Lung (tissue), 12 donors: ENCODE data around the gene PLXNA3. TPM values are rescaled to one million over a fixed set of nuclear protein-coding genes. Genes with fewer than 3 reads are reported as not detected.

Source experiments
- ATAC-seq: fragments of 200-7000 bp; cut with Tn5 transposase; one replicate; pipeline ENCODE4 v1.9.1; 2020; ENCODE audit warnings: moderate number of reproducible peaks; ENCODE audit not compliant: insufficient read depth, low FRiP score
- DNase-seq, 3 donors: peaks; one replicate each; pipeline ENCODE4 v3.0.0-alpha.2; 2013 to 2017
- H3K27ac ChIP-seq, 2 donors: one replicate each; pipeline ENCODE4 v1.5.1; 2013; ENCODE audit warnings: mild to moderate bottlenecking in 2 of 2, moderate library complexity in 2 of 2, control low read depth in 1 of 2, inconsistent platforms in 1 of 2, low read depth in 1 of 2, low read length in 1 of 2
- H3K27me3 ChIP-seq, 3 donors: one replicate each; pipeline ENCODE4 v1.5.1; 2013; ENCODE audit warnings: low read length in 2 of 3; ENCODE audit not compliant: control insufficient read depth in 3 of 3, insufficient read depth in 3 of 3
- H3K36me3 ChIP-seq, 4 donors: one replicate each; pipeline ENCODE4 v1.5.1; 2013; ENCODE audit warnings: low read length in 4 of 4, mild to moderate bottlenecking in 1 of 4, moderate library complexity in 1 of 4; ENCODE audit not compliant: control insufficient read depth in 4 of 4, insufficient read depth in 4 of 4
- H3K4me1 ChIP-seq, 5 donors: one replicate each; pipeline ENCODE4 v1.5.1; 2013; ENCODE audit warnings: low read length in 5 of 5, mild to moderate bottlenecking in 2 of 5, moderate library complexity in 1 of 5; ENCODE audit not compliant: control insufficient read depth in 5 of 5, insufficient read depth in 5 of 5
- H3K4me3 ChIP-seq: one replicate; pipeline ENCODE4 v1.5.1; 2013; ENCODE audit warnings: mild to moderate bottlenecking, control low read depth, moderate library complexity
- H3K9ac ChIP-seq, 2 donors: one replicate each; pipeline ENCODE4 v1.5.1; 2013; ENCODE audit warnings: low read length in 2 of 2, control low read depth in 1 of 2; ENCODE audit not compliant: insufficient read depth in 1 of 2
- H3K9me3 ChIP-seq, 4 donors: one replicate each; pipeline ENCODE4 v1.5.1; 2013; ENCODE audit warnings: low read length in 3 of 4, mild to moderate bottlenecking in 1 of 4, moderate library complexity in 1 of 4; ENCODE audit not compliant: control insufficient read depth in 4 of 4, insufficient read depth in 3 of 4
- CTCF ChIP-seq: IDR thresholded peaks from 2 replicates; pipeline ENCODE4 v1.5.1; 2012; ENCODE audit warnings: mild to moderate bottlenecking; ENCODE audit errors: control extremely low read depth, extremely low read depth
- WGBS, 2 donors: extraction: QIAGEN DNeasy Blood & Tissue Kit; methylation state at CpG; one replicate each; pipeline ENCODE4 v1.1.7; 2013; 5-methylcytosine and 5-hydroxymethylcytosine counted together
- polyA plus RNA-seq, 2 donors: library from polyadenylated mRNA; stranded (reverse); fragments of 200-250 nt; gene quantifications; one replicate each; pipeline ENCODE4 v1.2.1, GENCODE V29; 2013
- total RNA-seq, 2 donors: library from RNA; depleted of rRNA in 1 of 2; stranded (reverse); fragments of >200 nt in 1 of 2; gene quantifications; one replicate each; pipeline ENCODE4 v1.2.1, GENCODE V29; 2014 to 2021
- donor health status: control.
- donor health status: control.
- donor health status: Bipolar disorder and iron deficiency.
- donor health status: healthy.
- donor health status: DM: yes; HTN: yes; CAD: no.

The PLXNA3 gene
- total and polyA plus RNA-seq, 4 donors = 10.2 to 61.1 (median 16.7) TPM

GRCh38 chrX:154437971-154438893, 19.8 kb upstream of the PLXNA3 start:
- H3K9me3 ChIP-seq = peaks cover 0 to 2% (median 0%) of the 10 kb centered on the region in 4 donors
- 62 to 68% methylated on average over 21 to 28 of the region's 28 CpGs for WGBS, 2 donors
- H3K9ac ChIP-seq = peak overlapping the region in 1 of 2 donors; percentile 67
- H3K4me3 ChIP-seq = peak overlapping the region; percentile 60
- TF ChIP-seq CTCF = no peak
- no peak overlapping the region for H3K27ac ChIP-seq
- DNase-seq (no peak), ATAC-seq (no peak)
- peaks cover 0 to 32% (median 9%) of the 10 kb centered on the region in 4 donors for H3K36me3 ChIP-seq
- peaks cover 0 to 8% (median 0%) of the 10 kb centered on the region in 5 donors for H3K4me1 ChIP-seq
- H3K27me3 ChIP-seq = no peaks in the 10 kb centered on the region

GRCh38 chrX:154439841-154440240, 18.2 kb upstream of the PLXNA3 start:
- no peak for ATAC-seq
- Histone ChIP-seq H3K9me3 (peaks cover 0 to 2% (median 0%) of the 10 kb centered on the region in 4 donors), H3K36me3 (peaks cover 0 to 21% (median 8%) of the 10 kb centered on the region in 4 donors), H3K4me3 (no peak overlapping the region), H3K4me1 (peaks cover 0 to 8% (median 0%) of the 10 kb centered on the region in 5 donors), H3K27me3 (no peaks in the 10 kb centered on the region), H3K27ac (no peak overlapping the region), H3K9ac (no peak overlapping the region)
- 88 to 93% methylated on average over 13 to 18 of the region's 18 CpGs for WGBS, 2 donors
- DNase-seq = no peak
- no peak for TF ChIP-seq CTCF

- Histone ChIP-seq H3K36me3 (peaks cover 0 to 21% (median 8%) of the 10 kb centered on the region in 4 donors), H3K9ac (no peak overlapping the region), H3K27me3 (no peaks in the 10 kb centered on the region), H3K27ac (no peak overlapping the region), H3K4me3 (no peak overlapping the region), H3K4me1 (peaks cover 0 to 8% (median 0%) of the 10 kb centered on the region in 5 donors), H3K9me3 (peaks cover 0 to 2% (median 0%) of the 10 kb centered on the region in 4 donors)
- no peak for ATAC-seq
- TF ChIP-seq CTCF = no peak
- DNase-seq = no peak
- 88 to 89% methylated on average over 15 to 17 of the region's 17 CpGs for WGBS, 2 donors
Observed at GRCh38 chrX:154440623-154441357, 17.3 kb upstream of the PLXNA3 start.
